Measurements from ENCODE around the gene NOP16.

NOP16 gene

GRCh38 chr5:176413709-176414191 is 25.4 kb upstream of the NOP16 start:
- Mint-ChIP-seq H3K9me3 (no peaks in the 10 kb centered on the region), H3K27ac (no peak overlapping the region), H3K4me1 (peaks cover 5% of the 10 kb centered on the region), H3K27me3 (ENCODE audit: low read depth, poor library complexity) (peaks cover 22% of the 10 kb centered on the region), H3K4me3 (no peak overlapping the region), H3K36me3 (ENCODE audit: low read depth) (no peaks in the 10 kb centered on the region)
- no peak for TF ChIP-seq CTCF (IDR thresholded peaks at IDR 0.05)
- no peak for DNase-seq

- H3K36me3 Mint-ChIP-seq (ENCODE audit: low read depth) = no peaks in the 10 kb centered on the region
Measured at GRCh38 chr5:176413255-176413565, 24.8 kb upstream of the NOP16 start.

DNA sequence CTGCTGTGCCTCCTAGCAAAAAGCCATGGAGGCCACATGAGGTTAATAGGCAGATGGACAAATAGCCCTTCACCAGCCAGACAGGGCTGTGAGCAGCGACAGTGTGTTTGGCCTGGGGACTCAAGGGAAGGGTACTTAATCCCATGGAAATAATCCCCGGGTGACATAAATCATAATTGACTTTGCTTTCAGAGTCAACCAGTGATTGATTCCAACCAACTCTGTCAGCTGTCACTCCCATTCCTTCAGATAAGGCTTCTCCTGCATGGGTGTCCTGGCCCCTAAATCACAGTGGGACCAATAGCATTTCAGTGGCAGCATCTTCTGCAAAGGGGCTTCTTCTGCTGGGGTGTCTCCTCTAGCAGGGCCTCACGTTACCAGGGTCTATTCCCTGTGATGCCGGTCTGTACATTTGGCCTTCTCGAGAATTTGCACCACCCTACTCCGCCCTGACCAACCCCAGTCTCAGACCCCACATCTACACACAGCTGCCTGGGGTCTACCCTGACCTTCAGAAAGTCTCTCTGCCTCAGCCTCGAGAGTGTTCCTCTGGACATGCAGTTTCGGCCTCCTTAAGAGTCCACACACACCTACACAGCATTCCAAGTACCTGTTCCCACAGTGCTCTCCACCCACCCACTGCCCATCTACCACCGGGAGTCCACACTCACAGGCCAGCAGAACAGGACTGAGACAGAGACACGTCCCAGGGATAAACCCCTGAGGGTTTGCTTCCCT is 24.3 kb upstream of the NOP16 start:
- no peak overlapping the region for H3K27ac Mint-ChIP-seq
- peaks cover 5% of the 10 kb centered on the region for H3K4me1 Mint-ChIP-seq
- H3K9me3 Mint-ChIP-seq = no peaks in the 10 kb centered on the region
- H3K27me3 Mint-ChIP-seq (ENCODE audit: low read depth, poor library complexity) = peaks cover 16% of the 10 kb centered on the region
- H3K36me3 Mint-ChIP-seq (ENCODE audit: low read depth) = no peaks in the 10 kb centered on the region
- no peak overlapping the region for H3K4me3 Mint-ChIP-seq
- DNase-seq = no peak
- TF ChIP-seq CTCF (IDR thresholded peaks at IDR 0.05) = no peak

More at GRCh38 chr5:176413255-176413565, 24.8 kb upstream of the NOP16 start:
- Mint-ChIP-seq H3K4me1 (peaks cover 5% of the 10 kb centered on the region), H3K27ac (no peak overlapping the region), H3K27me3 (ENCODE audit: low read depth, poor library complexity) (peaks cover 20% of the 10 kb centered on the region), H3K9me3 (no peaks in the 10 kb centered on the region), H3K4me3 (no peak overlapping the region)
- no peak for TF ChIP-seq CTCF (IDR thresholded peaks at IDR 0.05)
- no peak for DNase-seq

DNA sequence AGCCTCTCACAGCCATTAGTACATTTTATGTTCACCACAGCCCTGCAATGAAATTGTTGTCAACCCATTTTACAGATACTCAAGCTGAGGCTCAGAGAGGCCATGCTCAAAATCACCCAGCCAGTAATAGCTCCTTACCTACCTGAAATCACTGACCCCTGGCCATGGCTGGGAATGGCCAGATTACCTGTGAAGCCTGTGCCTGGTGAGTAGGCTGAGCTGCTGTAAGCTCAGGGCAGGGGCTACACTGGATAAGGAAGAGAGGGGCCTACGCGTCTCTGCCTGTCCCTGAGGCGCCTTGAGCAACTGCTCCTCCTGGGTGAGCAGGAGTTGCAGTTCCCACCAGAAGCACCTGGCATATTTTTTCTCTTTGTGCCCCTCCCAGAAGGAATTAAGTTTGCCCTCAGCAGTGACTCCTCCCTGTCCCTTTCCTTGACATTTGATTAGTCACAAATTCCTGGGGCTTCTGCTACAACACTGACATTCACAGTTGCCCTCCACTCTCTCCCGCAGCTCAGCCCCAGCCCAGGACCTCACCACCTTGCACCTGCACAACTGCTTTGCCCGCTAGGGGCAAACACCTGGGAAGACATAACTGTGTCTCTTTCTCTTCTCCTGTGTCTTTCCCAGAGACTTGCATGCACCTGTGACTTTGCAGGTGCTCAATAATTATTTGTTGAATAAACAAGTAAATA is 22.2 kb upstream of the NOP16 start:
- Mint-ChIP-seq H3K4me3 (no peak overlapping the region), H3K9me3 (no peaks in the 10 kb centered on the region), H3K36me3 (ENCODE audit: low read depth) (no peaks in the 10 kb centered on the region), H3K27me3 (ENCODE audit: low read depth, poor library complexity) (peaks cover 13% of the 10 kb centered on the region), H3K4me1 (peaks cover 9% of the 10 kb centered on the region), H3K27ac (no peak overlapping the region)
- no peak for DNase-seq
- no peak for TF ChIP-seq CTCF (IDR thresholded peaks at IDR 0.05)

- H3K9me3 Mint-ChIP-seq = no peaks in the 10 kb centered on the region
- TF ChIP-seq CTCF (IDR thresholded peaks at IDR 0.05) = no peak
- H3K36me3 Mint-ChIP-seq (ENCODE audit: low read depth) = no peaks in the 10 kb centered on the region
- peaks cover 12% of the 10 kb centered on the region for H3K27me3 Mint-ChIP-seq (ENCODE audit: low read depth, poor library complexity)
- DNase-seq = no peak
- H3K27ac Mint-ChIP-seq = no peak overlapping the region
- H3K4me1 Mint-ChIP-seq = peaks cover 11% of the 10 kb centered on the region
- no peak overlapping the region for H3K4me3 Mint-ChIP-seq
Measured at GRCh38 chr5:176409765-176410164, 21.4 kb upstream of the NOP16 start.
